NCI-H82 treated with DMSO at 0.1 percent for 48 hours (cell line): ENCODE results near the gene TPD52L1.

Source experiments
- DNase-seq: peaks from one replicate; lab custom pipeline; 2025; ENCODE audit not compliant: unreplicated experiment; lab: John Stamatoyannopoulos, UW

The TPD52L1 gene

DNA sequence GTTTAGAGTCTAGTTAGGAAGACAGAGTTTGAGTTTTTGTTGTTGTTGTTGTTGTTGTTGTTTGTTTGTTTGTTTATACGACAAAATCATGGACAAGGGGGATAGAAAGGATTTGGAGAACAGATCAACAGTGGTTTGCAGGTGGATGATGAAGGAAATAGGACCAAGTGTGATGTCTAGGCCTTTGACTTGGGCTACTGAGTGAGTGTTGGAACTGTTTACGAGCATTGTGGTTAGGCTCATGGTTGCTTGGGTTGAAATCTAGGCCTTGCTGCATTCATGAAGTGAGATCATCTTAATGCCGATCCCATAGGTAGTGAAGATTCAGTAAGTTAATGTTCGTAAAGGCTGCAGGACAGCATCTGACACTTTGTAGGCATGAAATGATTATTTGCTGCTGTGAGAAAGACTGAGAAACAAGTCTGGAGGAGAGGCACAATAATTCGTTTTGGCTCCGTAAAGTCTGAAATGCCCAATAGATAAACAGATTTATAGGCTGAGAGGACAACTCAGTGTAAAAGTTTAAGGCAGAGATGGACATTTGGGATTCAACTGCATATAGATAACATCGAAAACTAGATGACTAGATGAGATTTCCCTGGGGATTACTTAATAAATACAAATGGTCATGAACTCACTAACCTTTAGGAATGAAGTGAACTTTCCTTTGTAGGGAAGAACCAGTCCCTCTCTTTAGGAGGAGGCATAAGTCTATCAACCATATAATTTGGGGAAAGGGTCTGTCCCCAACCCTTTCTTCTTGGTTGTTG is 78.2 kb downstream of the TPD52L1 start:
- DNase-seq, result no peak

DNA sequence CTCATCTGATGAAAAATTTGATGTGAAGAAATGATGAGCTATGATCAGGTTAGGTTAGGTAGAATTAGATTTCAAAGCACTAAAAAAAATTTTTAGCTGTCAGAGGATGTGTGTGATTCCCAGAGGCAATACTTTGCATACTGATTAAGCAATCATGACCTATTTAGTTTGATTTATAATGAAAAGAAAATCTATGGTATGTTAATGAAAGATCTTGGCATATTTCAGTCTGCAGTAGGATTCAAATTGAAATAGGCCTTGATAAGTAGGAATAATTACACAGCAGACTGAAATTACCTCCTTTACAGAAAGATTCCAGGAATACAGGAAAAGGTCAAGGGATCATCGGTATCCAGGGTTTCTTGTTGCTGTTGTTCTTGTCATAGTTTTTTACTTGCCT is 78.9 kb downstream of the TPD52L1 start:
- DNase-seq, result no peak

DNA sequence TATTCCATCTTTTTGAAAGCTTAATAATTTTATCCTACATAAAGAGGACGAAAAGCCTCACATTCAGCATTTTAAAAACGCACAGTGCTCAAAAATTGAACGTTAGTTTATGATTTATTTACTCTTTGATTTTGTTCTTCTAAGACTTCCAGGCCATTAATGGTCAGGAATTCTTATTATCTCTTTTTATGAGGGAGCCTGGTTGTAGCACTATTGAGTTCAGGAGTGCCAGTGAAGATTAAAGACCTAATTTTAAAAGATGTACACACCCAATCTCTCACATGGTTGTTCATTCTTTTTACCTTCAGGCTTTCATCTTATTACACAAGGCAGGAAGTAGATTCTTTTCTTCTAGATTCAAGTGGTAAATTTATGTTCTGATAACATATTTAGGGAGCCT is 79.6 kb downstream of the TPD52L1 start:
- no peak for DNase-seq

DNA sequence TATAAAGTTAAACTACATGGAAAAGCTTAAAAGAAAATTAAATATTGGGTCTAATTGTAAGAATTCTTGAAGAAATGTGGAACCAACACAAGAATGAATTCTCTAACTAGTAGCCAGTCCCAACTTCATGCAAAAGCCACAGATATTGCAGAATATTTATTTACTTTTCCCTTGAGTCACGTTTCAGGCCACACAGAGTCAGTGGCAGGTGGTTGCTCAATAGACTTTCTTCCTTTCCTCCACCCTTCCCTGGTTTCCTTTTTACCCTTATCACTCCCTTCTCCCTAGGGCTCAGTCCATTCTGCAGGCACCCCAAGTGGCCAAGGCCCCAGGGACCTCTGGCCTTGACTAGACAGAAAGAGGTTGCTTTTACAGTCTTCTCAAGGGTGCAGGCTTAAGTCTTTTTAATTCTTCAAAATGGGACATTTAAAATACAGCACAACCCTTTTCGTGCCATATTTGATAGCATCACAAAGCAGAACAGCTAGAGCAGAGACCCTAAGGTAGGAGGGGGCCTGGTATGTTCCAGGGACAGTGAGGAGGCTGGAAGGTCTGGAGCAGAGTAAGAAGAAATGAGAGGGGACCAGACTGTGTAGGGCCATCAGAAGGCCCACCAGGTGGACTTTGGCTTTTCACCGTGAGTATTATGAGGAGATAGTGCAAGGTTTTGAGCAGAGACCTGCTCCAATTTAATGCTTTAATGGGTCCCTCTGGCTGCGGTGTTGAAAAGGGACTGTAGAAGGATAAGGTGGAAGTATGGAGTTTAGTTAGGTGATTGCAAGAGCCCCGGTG is 83.2 kb downstream of the TPD52L1 start:
- no peak for DNase-seq

DNA sequence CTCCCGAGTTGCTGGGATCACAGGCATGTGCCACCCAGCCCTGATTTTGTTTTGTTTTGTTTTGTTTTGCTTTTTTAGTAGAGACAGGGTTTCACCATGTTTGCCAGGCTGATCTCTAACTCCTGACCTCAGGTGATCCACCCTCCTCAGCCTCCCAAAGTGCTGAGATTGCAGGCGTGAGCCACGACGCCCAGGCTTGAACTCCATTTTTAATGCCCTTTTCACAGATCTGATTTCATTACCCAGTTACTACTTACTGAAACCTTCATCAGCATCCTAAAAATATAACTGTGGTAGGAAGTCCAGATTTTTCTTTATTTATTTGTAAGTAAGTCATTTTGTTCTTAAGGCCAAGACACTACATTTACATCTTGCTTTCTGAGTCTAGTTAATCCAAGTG is 84.2 kb downstream of the TPD52L1 start:
- no peak for DNase-seq

DNA sequence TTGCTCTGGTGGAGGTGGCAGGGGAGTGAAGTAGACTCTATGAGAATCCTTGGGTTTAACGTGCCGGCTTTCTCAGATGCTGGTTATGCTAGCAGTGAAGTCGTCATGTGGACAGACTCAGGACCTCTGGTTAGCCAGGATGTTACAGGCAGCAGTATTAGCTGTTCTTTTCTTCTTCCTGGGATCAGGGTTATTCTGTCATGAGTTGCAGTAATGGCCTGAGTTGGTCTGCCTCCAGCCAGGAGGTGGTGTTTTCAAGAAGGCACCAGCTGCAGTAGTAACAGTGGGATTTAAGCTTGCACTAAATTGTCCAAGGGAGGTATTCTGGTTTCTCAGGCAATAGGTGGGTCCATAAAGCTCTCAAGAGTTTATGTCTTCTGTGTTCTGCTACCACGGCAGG is 91.5 kb downstream of the TPD52L1 start:
- no peak for DNase-seq

DNA sequence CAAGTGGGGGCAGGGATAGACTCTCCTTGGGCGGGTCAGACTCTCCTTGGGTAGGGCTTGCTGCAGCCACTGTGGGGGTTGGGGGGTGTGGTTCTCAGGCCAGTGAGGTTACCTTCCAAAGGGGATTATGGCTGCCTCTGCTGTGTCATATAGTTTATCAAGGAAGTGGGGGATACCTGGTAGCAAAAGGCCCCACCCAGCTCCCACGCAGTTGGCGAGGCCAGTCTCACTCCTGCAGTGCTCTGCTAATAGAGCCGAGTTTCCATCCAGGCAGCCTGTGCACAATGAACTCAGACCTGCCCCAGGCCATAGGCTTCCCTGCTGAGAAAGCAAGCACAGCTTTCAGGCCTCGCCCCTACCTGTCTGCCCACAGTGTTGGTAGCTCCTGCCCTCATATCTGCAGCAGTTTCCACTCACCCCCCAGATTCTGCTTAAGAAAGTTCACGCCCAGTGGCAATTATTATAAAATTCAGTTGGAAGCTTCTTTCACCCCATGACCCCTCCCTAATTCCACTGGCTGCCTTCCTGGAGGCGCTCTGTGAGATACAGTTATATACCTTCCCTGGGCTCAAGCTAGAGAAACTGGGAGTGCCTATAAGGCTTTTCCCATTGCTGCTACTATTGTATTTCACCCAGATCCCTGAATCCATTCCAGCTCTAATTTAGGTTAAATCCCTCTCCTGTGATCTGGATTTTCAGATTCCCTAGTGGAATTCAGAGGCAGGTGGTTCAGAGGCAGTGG is 92.1 kb downstream of the TPD52L1 start:
- no peak for DNase-seq

DNA sequence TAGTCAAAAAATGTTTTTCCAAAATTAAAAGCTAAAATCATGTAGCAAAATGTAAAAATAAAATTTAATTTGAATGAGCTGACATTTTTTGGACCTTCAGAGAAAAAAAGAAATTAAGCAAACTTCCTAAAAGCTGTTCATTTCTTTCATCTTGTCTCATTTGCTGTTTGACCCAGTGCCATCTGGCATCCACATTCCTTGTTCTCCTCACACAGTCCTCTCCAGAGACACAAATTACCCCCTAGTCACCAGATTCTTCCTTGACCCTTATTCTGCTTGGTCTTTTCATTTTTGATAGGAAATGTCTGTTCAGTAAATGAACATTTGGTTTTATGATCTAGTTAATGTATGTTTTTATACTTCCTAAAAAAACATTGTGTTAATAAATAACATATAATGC is 93.0 kb downstream of the TPD52L1 start:
- DNase-seq, result no peak

DNA sequence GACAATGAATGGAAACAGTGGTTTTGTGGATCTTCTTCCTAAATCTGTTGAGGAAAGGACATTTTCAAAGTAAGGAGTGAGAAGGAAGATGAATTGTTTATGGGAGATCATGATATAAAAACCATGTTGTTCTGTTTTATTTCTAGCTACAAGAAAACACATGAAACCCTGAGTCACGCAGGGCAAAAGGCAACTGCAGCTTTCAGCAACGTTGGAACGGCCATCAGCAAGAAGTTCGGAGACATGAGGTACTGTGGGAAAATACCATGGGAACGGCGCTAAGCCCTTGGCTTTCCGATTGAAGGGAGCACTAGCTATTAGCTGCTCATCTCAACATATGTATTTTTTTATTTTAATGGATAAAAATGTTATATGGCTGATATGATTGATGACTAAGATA is 94.6 kb downstream of the TPD52L1 start:
- DNase-seq, result no peak

DNA sequence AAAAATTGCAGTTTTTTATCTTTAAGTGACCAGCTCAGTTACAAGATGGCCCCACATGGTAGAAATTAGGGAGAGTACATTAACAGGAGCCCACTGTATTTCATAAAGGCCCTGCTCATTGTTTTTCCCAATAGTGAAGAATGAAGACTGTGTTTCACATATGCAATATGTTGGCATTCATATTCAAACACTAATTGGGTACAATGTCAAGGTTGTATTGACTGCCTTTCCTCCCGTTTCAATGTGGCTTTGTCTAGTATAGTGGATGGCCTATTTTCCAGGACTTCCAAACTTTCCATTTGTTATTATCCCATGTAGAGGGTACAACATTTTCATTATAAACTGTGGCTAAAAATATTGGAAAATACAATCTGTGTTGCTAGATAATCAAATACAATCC is 96.9 kb downstream of the TPD52L1 start:
- DNase-seq, result no peak

DNA sequence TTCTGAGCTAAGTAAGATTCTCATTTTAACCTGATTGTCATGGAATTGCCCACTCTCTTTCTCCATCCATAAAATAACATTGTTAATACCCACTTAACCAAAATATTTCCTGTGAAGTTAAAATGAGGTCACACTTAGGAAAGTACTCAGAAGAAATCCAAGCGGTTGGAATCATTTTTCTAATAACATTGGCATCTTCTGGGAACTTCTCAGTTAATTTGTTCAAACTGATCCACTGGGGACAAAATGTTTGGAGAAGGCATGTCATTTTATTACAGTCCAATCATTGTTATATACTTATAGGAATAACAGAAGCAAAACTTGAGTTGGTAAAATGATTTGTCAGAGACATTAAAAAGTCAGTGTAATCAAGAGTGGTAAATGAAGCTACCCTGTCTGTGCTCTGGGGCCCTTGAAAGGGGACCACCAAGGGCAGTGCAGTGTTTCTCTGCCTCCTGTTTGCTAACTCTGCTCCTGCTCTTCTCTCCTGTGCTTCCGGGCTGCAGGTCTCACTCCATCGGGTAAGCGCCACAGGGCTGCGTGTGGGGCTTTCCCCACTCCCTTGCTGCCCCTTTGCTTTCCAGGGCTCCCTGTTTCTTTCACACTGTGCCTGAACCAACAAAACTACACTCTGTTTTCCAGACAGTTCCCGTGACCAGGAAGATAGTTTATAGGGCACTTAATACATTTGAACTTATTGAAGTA is 98.1 kb downstream of the TPD52L1 start:
- no peak for DNase-seq

DNA sequence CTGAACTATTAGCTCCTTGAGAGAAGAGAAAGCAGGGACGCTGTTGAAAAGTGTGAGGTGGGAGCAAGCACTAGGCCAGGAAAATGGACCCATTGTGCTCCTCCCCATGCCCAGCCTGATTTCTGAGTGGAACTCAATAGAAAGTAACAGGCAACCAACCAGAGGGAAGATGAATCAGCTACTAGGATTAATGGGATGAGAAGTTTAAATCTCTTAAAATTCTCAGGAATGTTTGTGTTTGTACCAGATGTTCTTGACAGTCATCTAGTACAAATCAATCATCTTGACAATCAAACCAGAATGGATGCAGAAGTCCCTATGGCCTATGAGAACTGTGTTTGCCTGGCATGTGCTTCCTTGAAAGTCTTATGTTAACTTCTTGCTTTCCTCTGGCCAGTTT is 99.3 kb downstream of the TPD52L1 start:
- peak; percentile 79 for DNase-seq

DNA sequence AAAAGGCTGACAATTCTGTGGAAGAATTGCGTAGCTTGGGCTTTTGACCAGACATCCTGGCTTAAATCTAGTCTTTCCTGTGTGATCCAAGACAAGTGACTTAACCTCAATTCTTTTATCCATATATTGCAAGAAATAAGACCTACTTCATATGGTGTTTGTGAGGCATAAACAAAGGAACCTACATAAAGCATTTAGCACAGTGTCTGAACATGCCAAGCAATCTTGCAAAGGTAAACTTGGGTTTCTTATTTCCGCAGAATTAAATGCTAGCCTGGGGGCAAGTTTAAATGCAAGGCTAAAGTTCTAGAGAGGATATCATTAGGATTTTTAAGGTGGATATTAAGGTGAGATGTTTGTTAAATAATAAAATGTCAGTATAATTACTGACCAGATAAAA is 100.3 kb downstream of the TPD52L1 start:
- DNase-seq, result no peak

DNA sequence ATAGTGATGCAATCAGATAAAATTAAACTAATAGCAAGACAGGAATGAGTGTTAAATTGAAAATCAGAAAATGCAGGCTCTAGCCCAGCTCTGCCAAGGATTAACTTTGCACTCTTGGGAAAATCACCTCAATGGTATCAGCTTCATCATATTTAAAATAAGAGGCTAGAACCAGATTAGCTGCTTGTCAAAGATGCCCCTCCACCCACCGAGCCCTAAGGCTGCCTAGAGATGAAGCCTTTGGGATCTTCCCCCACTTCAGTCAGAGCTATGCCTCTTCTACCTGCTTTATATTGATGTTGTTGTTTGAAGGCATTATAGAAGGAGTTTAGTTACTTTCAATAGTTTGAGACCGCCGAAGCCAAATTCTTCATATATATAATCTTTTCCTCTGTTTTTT is 100.7 kb downstream of the TPD52L1 start:
- peak; percentile 84 for DNase-seq

DNA sequence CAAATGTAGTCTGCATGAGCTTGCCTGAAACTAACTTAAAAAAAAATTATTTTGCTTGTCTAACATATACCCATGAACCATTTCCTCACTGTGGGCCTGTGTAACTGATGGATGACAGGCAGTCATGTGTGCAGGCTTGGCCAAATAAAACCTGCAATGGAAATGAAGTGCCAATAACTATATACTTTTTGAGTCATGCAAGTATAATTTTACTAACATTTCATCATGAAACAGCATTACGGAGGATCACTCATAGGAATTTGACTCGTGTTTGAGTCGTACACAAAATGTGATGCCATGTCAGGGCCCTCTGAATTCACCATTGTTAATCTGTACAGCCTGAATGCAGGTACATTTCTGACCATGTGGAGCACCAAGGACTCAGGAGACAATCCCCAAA is 101.6 kb downstream of the TPD52L1 start:
- DNase-seq, result no peak

DNA sequence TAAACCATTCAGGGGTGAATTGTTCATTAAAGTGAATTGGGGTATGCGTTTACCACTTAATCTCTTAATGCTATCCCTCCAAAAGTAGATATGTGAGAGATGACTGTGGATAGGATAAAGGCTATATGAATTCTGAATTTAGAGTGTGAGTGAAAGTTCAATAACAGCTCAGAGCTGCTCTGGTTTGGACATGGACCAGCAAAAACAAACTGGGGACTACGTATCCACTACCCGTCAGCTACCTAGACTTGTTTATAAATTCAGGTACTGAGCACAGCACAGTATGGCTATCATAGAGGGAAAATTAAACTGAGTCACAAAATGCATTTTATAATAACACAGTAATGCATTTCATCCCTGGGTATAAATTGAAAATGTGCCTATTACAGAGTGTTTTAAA is 103.8 kb downstream of the TPD52L1 start:
- DNase-seq, result no peak

DNA sequence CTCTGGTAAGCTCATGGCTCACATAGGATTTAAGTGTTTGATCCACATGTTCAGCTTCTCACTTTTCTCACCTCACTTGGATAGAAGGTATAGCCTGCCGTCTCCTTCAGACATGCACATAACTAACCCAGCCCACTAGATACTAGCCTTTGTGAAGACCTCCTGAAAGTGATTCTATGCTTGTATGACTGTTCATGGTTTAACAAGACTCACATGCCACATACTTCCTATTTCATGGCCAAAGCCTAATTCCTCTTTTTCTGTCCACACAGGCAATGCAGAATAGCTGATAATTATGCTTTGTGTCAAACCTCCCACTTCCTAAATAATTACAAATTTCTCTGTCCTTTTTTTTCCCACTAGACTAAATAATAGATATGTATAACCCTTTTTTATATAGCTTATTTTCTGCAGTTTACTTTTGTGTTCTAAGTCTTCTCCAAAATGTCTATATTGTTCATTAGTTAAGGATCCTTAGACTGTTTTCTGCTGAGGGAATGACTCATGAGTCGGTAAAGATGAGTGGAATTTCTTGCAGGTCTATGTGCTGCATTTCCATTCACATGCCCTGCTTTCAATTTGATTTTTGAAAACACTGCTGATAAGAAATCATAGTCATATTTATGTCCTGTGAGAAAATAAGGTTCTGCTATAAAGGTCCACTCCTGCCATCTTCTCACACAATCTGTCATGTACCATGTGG is 105.2 kb downstream of the TPD52L1 start:
- no peak for DNase-seq

DNA sequence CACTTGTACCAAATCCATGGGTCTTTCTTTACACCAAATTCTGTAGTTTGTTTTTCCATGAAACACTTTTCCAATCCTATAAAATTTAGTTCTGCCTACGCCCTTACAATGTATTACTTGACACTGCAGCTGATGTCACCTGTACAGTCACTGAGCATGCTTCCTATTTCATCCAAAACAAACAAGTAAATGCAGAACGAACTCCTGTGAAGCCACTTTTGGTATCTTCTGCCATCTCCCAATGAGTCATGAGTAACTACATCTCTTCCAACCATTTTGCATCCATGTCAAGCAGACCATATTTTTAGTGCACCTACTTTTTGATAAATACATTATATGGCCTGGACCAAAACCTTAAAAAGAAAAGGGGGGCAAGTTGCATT is 105.8 kb downstream of the TPD52L1 start:
- no peak for DNase-seq

DNA sequence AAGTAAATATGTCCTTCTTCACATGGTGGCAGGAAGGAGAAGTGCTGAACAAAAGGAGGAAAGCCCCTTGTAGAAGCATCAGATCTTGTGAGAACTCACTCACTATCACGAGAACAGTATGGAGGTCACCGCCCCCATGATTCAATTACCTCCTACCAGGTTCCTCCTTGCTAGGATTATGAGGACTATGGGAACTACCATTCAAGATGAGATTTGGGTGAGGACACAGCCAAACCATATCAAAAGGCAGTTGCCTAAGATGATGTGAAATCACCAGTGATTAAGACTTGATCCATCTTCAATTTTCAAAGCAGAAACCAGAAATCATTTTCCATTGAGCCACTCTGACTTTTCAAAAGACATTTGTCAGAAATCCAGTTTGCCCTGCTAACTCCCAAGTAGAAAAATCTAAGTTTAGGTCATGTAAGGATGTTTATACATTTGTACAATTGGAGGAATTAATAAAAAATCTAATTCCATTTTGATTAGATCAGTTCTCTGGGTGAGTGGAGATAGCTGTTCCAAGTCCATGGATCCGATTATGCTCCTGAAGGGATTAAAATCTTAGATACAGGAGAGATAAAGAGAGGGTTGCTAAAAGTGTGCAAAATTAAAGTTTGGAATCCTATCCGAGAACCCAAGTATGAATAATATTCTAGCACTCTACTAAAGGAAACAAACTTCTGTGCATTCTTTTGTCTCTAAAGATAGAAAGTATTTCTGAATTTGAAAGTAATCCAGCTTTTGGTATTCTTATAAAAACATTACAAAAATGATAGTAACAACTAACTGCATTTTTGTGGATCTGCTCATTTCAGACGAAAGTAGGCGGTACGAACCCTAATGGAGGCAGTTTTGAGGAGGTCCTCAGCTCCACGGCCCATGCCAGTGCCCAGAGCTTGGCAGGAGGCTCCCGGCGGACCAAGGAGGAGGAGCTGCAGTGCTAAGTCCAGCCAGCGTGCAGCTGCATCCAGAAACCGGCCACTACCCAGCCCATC is 108.7 kb downstream of the TPD52L1 start:
- peak; percentile 39 for DNase-seq

DNA sequence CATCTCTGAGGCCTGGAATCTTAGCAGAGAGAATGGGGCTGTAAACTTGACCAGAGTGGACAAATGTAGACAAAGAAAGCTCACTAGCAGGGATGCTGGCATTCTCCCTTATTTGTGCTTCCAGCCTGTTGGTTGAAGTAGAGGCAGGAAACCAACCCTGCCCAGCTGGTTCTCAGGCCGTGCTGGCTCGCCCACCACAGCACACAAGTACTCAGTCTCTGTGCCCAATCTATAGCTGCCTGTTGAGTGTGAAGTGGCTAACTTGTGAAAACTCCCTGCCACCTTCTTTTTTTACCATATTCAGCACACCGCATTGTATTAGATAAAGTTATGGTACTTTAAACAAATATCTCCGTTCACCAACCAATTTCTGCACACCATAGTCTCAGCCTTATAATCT is 110.9 kb downstream of the TPD52L1 start:
- no peak for DNase-seq
